ENCODE data around the gene KBTBD12.

Gene KBTBD12

DNA sequence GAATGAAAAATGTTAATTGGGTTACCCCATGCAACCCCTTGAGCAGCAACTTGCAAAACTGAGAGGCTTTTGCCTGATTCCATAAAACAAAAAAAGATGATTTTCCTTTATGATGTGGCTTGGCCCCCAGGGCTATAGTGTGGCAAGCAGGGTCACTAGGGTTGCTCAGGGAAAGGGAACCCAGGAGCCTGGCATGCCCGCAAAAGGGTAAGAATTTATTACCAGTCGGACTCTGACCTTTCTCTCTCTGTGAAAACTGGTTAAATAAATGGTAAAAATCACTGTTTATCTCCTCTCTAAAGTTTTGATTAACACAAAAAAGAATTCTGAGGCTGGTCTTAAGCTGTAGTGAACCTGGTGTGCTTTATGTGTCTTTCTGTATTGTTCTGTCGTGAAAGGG, 99.5 kb downstream of the KBTBD12 start:
- H3K4me1 Mint-ChIP-seq (ENCODE audit: low read depth): peaks cover 1% of the 10 kb centered on the region
- peaks cover 4% of the 10 kb centered on the region for H3K9me3 Mint-ChIP-seq
- no peak overlapping the region for H3K4me3 Mint-ChIP-seq
- peaks cover 13% of the 10 kb centered on the region for H3K27me3 Mint-ChIP-seq (ENCODE audit: low read depth)
- H3K27ac Mint-ChIP-seq: no peak overlapping the region
- H3K36me3 Mint-ChIP-seq (ENCODE audit: low read depth): no peaks in the 10 kb centered on the region

DNA sequence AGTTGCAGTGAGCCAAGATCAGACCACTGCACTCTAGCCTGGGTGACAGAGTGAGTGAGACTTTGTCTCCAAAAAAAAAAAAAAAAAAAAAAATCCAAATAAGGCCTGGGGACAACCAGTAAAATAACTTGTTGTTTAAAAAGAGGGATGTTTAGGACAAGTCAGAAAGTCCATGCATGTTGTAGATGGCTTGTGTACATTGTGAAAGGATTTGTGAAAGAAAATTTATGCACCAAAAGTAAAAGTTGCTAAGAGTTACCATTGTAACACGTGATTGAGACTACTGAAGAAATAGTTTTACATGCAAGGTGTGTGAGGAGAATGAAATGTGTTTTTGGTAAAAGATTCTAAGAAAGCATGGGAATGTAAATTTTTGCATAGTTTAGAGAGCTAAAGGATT, 101.5 kb downstream of the KBTBD12 start:
- Mint-ChIP-seq H3K4me3 (no peak overlapping the region), H3K4me1 (ENCODE audit: low read depth) (peaks cover 1% of the 10 kb centered on the region), H3K27ac (no peak overlapping the region), H3K27me3 (ENCODE audit: low read depth) (peaks cover 13% of the 10 kb centered on the region), H3K36me3 (ENCODE audit: low read depth) (no peaks in the 10 kb centered on the region), H3K9me3 (peaks cover 4% of the 10 kb centered on the region)

DNA sequence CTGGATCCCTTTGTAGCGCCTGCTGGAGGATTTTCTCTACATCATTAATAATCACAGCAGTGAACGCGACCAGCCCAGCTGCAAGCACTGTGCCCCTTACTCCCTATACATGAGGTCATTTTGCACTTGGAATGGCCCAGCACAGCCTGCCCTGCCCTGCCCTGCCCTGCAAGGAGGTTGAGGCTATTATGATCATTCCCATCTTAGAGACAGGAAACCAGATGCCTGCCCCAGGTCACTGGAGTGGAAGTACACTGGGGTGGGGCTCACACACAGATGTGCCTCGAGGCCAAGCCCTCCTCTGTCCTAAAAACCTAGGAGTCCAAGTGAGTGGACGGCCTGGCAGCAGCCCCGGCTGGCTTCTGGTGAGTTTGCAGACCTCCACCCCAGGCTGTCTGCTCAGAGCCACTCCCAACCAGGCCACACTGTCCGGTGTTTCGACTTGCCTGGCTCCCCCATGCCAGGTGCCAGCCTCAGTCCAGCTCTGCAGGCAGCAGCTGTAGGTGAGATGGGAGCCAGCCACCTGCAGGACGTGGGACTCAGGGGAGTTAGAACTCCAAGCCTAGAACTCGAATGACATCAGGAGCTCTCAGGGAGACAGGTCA, 106.8 kb downstream of the KBTBD12 start:
- H3K27me3 Mint-ChIP-seq (ENCODE audit: low read depth): peaks cover 6% of the 10 kb centered on the region
- no peaks in the 10 kb centered on the region for H3K36me3 Mint-ChIP-seq (ENCODE audit: low read depth)
- no peaks in the 10 kb centered on the region for H3K9me3 Mint-ChIP-seq
- H3K4me1 Mint-ChIP-seq (ENCODE audit: low read depth): no peaks in the 10 kb centered on the region
- no peak overlapping the region for H3K27ac Mint-ChIP-seq
- no peak overlapping the region for H3K4me3 Mint-ChIP-seq

DNA sequence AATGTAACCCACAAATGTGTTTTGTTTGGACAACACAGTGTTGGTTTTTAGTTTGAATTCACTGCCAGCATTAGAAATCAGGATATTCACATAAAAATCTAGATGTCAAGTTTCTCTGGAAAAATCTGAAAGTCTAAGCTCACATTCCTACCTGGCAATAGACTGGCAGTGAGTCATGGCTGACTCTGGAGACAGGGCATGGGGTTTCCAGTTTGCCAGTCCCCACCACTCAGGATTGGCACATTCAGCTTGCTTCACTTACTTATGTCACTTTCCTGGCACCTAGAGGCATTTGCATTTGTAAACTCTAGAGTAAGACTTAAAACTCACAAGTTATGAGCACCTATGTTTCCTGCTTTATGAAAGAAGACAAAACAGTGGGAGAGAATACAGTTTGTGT, 118.1 kb downstream of the KBTBD12 start:
- Mint-ChIP-seq H3K27ac (no peak overlapping the region), H3K27me3 (ENCODE audit: low read depth) (peaks cover 17% of the 10 kb centered on the region), H3K36me3 (ENCODE audit: low read depth) (no peaks in the 10 kb centered on the region), H3K4me3 (no peak overlapping the region), H3K9me3 (no peaks in the 10 kb centered on the region), H3K4me1 (ENCODE audit: low read depth) (no peaks in the 10 kb centered on the region)

DNA sequence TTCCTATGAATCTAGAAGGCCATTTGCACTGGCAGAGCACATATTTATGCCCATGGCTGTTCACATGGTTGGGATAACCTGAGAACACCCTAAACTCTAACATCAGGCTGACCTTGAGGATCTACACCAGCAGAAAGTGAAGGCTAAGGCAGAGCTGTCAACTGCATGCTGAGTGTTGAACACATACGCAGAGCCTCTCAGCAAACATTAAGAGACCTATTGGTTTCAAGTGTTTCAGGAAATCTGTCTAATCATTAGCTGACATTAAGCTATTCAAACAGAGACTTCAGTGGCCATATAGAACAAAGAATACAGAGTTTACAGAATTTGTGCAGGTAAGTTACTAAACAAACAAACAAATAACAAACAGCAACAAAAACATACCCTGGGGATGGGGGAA, 121.1 kb downstream of the KBTBD12 start:
- H3K9me3 Mint-ChIP-seq: no peaks in the 10 kb centered on the region
- H3K4me1 Mint-ChIP-seq (ENCODE audit: low read depth): no peaks in the 10 kb centered on the region
- no peaks in the 10 kb centered on the region for H3K36me3 Mint-ChIP-seq (ENCODE audit: low read depth)
- H3K27me3 Mint-ChIP-seq (ENCODE audit: low read depth): peaks cover 27% of the 10 kb centered on the region
- H3K27ac Mint-ChIP-seq: no peak overlapping the region
- H3K4me3 Mint-ChIP-seq: no peak overlapping the region

Data from T-helper 1 cell treated with Interleukin-12 subunit alpha and Interleukin-12 subunit beta and Interleukin-4 antibody, amounts not matched to agents 30 μg/mL and 1 μg/mL, for 36 hours (primary cell).